Stimulated activated CD4-positive, alpha-beta T cell treated with anti-CD3 and anti-CD28 coated beads, Interleukin-12 subunit alpha, Interleukin-12 subunit beta, amount 100 ng/mL, for 4 hours (primary cell): ENCODE measurements around the gene LTBP2.
"Not testable (repeated sequence)": the region's sequence is repeated elsewhere in the genome, so short reads cannot be mapped to it uniquely, and the experiment has no call there.

ENCODE experiments used
- DNase-seq: peaks from one replicate; pipeline ENCODE4 v3.0.0-alpha.2; 2020

The LTBP2 gene

GRCh38 chr14:74547331-74547927, 64.6 kb downstream of the LTBP2 start:
- no peak for DNase-seq

GRCh38 chr14:74546416-74546815, 65.6 kb downstream of the LTBP2 start:
- DNase-seq, result no peak

GRCh38 chr14:74545386-74545785, 66.7 kb downstream of the LTBP2 start:
- DNase-seq, result no peak

- no peak for DNase-seq
Observed at GRCh38 chr14:74543771-74544438, 68.1 kb downstream of the LTBP2 start.

GRCh38 chr14:74542056-74542685, 69.9 kb downstream of the LTBP2 start:
- no peak for DNase-seq

- no peak for DNase-seq
Observed at GRCh38 chr14:74541225-74541624, 70.8 kb downstream of the LTBP2 start.

- DNase-seq, result no peak
Observed at GRCh38 chr14:74539503-74539902, 72.5 kb downstream of the LTBP2 start.

- no peak for DNase-seq
Observed at GRCh38 chr14:74538411-74539391, 73.3 kb downstream of the LTBP2 start.

- DNase-seq, result not testable (repeated sequence)
Observed at GRCh38 chr14:74536336-74536735, 75.7 kb downstream of the LTBP2 start.

GRCh38 chr14:74535756-74536325, 76.2 kb downstream of the LTBP2 start:
- no peak for DNase-seq

GRCh38 chr14:74533576-74533975, 78.5 kb downstream of the LTBP2 start:
- no peak for DNase-seq

- DNase-seq, result no peak
Observed at GRCh38 chr14:74532246-74532645, 79.8 kb downstream of the LTBP2 start.

GRCh38 chr14:74531467-74531866, 80.6 kb downstream of the LTBP2 start:
- no peak for DNase-seq

GRCh38 chr14:74531006-74531405, 81.0 kb downstream of the LTBP2 start:
- DNase-seq, result no peak

- DNase-seq, result no peak
Observed at GRCh38 chr14:74528886-74529285, 83.2 kb downstream of the LTBP2 start.

- DNase-seq, result no peak
Observed at GRCh38 chr14:74528406-74528805, 83.6 kb downstream of the LTBP2 start.

GRCh38 chr14:74527736-74528280, 84.2 kb downstream of the LTBP2 start:
- no peak for DNase-seq

GRCh38 chr14:74526854-74527585, 85.0 kb downstream of the LTBP2 start:
- no peak for DNase-seq

- DNase-seq, result no peak
Observed at GRCh38 chr14:74525361-74525851, 86.6 kb downstream of the LTBP2 start.

- DNase-seq, result no peak
Observed at GRCh38 chr14:74524812-74525135, 87.3 kb downstream of the LTBP2 start.

GRCh38 chr14:74524076-74524811, 87.8 kb downstream of the LTBP2 start:
- DNase-seq, result no peak
